GM19025 (cell line): ENCODE data around the gene FAM174C.

Experiments used
- ATAC-seq: cut with Tn5 transposase; IDR thresholded peaks from one replicate; pipeline ENCODE4 v1.9.1; 2021; ENCODE audit warnings: mild to moderate bottlenecking, low read depth, moderate library complexity; ENCODE audit not compliant: unreplicated experiment

The FAM174C gene

DNA sequence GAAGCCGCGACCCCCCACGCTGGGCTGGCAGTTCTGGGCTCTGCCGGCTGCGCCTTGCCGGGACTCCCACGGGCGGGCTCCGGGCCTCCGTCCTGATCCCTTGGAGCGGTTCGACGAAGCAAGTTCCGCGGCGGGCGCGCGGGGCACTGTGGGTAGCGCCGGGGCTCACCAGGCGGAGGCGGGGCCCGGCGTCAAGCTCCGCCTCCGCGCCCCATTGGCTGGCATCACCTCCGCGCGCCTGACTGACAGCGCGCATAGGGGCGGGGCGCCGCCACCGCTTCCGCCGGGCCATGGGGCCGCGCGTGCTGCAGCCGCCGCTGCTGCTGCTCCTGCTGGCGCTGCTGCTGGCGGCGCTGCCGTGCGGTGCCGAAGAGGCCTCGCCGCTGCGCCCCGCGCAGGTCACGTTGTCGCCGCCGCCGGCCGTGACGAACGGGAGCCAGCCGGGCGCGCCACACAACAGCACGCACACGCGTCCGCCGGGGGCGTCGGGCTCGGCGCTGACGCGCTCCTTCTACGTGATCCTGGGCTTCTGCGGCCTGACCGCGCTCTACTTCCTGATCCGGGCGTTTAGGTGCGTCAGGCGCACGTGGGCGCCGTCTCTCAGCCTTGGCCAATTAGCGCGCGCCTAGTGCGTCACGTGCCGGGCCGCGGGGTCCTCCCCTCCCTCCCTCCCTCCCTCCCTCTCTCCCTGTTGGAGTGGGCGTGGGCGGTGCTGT is at the start of gene FAM174C:
FAM174C (plus strand) TSS at position 271 of the 716 bp plus-strand sequence; CDS start at position 291, 20 bp downstream.
- ATAC-seq, result peak; percentile 80

DNA sequence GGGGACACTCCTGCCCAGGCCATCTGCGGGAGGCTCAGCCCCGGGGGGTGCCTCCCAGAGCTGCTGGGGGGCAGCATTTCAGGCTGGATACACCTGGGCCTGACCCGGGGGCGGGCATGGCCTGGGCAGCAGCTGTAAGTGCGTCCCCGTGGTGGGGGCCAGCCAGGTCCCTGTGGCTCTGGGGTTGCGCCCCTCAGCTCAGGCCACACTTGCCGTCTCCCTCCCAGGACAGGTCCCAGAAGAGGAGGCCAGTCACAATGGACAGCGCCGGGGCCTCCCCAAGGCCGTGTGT is 49.2 kb upstream of the FAM174C start:
- no peak for ATAC-seq

DNA sequence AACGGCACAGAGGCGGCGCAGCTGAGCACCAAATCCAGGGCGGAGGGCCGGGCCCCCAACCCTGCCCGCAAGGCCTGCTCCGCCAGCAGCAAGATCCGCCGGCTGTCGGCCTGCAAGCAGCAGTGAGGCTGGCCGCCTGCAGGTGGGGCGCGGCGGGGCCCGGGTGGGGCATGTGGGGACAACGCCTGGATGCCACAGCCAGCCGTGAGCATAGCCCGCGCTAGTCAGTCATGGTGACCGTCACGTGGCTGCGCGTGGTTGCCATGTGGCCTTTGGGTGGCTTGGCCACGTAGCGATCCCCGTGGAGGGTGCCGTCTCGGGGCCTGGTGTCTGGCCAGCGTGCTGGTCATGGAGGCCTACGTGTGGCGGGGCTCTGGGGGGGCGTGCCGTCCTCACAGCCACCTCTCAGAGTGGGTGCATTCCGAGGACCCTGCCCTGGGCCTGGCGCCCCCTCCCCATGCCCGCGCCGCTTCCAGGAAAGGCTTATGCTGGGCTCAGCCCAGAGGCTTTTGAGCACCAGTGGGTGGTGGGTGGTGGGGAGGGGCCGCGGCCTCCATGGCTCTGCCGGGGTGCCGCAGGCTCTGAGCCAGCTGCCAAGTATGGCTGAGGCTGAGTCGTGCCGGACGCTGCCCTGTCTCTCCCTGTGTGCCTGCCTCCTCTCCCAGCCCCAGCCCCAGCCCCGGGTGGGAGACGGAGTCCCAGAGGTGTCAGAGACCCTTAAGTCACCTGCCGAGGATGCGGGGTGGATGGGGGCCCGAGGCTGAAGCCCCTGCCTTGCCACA is 48.6 kb upstream of the FAM174C start:
- ATAC-seq, result no peak

DNA sequence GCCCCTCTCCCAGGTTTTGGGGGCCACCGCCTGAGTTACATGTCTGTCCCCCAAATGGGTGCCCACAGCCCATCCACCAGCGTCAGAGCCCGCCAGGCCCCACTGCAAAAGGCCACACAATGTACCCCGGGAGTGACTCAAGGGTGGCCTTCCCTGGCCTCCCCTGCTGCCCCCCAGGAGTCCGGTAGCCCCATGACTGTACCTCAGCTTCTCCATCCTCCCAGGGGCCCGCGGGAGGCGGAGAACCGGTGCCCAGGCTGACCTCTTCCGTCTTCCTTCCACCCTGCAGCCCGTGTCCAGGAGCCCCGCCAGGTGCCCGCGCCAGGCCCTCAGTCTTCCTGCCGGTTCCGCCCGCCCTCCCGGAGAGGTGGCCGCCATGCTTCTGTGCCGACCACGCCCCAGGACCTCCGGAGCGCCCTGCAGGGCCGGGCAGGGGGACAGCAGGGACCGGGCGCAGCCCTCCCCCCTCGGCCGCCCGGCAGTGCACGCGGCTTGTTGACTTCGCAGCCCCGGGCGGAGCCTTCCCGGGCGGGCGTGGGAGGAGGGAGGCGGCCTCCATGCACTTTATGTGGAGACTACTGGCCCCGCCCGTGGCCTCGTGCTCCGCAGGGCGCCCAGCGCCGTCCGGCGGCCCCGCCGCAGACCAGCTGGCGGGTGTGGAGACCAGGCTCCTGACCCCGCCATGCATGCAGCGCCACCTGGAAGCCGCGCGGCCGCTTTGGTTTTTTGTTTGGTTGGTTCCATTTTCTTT is 47.9 kb upstream of the FAM174C start:
- no peak for ATAC-seq

DNA sequence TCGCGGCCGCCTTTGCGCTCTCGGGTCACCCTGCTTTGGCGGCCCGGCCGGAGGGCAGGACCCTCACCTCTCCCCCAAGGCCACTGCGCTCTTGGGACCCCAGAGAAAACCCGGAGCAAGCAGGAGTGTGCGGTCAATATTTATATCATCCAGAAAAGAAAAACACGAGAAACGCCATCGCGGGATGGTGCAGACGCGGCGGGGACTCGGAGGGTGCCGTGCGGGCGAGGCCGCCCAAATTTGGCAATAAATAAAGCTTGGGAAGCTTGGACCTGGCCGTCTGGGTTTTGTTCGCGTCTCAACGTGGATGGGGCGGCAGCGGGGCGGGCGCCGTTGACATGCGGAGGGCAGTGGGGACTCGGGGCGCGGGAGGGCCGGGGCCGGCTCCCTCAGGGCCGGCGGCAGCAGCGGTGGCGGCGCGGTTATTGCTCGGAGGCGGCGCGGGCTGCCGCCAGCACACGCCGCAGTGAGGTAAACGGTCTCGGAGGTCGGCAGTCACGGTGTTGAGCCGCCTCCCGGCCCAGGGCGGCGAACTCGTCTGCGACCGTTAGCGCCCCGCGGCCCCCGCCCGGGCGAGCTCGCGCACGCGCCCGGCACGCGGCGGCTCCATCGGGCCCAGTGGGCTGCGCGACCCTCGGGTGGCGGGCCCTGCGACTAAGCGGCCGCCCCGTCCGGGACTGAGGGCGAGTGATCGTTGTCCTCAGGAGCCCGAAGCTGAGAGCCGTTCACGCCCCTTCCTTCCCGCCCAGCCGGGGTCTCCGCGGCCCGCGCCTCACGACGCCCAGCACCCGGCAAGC is 47.0 kb upstream of the FAM174C start:
- no peak for ATAC-seq

DNA sequence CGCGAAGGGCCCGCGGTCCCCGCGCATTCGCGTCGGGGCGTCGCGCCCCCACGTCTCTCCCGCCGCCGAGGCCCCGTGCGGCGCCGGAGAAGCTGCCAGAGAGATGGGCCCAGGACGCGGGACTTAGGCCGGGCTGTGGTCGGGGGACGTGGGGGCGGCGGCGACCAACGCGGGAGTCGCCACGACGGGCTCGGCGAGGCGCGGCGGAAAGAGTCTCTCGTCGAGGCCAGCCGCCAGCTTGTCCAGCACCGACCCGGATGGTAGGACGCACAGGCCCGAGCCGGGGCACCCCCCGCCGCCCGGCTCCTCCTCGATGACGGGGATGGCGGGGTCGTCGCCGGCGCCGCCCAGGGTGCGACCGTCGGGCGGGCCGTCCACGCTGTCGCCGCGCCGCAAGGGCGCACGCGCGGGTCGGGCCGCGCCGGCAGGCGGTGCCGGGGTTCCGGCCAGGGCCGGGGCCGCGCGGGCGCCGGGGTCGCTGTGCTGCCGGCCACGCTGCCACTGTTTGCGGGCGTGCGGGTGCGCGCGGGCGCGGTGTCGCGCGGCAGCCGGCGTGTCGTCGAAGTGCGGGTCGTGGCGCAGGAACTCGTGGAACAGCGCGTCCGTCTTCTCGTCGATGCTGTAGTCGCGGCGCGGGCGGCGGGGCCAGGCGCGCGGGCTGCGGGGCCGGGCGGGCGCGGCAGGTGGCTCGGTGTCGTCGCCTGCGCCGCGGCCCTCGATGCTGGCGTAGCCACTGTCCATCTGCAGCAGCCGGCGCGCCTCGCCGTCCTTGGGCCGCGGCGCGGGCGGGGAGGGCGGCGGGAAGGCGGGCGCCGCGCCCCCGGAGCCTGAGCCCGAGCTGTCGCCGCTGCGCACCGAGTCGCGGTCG is 46.0 kb upstream of the FAM174C start:
- no peak for ATAC-seq

DNA sequence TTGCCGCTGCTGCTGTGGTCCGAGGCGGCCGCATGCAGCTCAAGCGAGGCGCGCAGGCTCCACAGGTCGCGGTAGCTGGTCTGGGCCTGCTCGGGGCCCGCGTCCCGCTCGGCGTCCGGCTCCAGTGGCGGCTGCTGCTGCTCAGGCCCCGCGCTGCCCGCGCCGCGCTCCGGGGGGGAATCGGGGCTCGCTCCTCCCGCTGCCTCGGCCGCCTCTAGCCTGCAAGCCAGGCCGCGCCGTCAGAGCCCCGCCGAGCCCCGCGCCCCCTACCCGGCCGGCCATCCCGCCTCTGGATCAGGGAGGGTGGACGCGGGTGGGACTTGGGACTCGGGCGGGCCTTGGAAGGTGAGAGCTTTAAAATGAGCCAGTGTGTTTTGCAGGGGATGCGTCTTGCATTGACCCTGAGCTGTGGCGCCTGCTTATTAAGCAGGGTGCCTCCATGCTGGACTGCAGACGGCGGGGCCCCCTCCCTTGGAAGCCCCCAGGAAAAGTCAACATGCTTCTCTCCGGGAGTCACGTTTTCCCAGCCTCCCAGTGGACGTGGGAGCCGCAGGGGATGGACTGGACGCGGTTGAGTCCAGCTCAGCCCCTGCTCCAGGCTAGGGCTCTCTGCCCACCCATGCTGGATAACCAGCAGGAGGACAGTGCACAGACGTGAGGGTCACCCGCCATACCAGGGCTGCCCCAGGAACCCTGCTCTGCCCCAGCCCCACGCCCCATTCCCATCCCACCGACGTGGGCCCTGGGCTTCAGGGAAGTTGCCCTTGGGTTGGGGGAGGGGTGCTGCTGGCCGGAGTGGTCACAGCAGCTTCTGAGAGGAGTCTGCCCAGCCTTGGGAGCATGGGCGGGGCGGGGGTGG is 45.2 kb upstream of the FAM174C start:
- ATAC-seq, result no peak

DNA sequence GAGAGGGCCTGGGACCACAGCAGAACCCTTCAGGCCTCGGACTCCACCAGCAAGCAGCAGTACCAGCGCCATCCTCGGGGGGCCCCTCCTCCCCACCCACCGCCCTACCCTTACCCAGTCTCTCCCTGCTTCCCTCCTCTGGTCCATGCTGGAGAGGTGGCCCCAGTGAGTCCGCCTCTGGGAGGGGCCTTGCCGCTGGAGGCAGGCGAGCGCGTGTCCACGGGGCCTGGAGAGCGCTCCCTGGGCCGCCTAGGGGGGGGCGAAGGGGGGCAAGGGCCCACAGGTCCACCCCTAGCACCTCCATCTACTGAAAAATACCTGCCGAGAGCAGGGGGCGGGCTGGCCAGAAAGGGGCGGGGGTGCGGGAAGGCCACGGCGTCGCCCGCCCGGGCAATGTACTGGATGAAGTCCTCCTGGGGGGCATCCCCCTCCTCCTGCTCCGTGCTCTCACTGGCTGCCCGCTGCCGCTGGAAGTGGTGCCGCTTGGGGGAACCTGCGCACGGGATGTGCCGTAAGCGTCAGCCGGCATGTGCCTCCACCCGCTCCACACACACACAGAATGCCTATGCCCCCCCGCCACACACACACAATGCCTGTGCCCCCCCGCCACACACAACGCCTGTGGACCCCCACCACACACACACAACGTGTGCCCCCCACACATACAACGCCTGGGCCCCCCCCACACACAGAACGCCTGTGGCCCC is 44.4 kb upstream of the FAM174C start:
- ATAC-seq, result no peak

DNA sequence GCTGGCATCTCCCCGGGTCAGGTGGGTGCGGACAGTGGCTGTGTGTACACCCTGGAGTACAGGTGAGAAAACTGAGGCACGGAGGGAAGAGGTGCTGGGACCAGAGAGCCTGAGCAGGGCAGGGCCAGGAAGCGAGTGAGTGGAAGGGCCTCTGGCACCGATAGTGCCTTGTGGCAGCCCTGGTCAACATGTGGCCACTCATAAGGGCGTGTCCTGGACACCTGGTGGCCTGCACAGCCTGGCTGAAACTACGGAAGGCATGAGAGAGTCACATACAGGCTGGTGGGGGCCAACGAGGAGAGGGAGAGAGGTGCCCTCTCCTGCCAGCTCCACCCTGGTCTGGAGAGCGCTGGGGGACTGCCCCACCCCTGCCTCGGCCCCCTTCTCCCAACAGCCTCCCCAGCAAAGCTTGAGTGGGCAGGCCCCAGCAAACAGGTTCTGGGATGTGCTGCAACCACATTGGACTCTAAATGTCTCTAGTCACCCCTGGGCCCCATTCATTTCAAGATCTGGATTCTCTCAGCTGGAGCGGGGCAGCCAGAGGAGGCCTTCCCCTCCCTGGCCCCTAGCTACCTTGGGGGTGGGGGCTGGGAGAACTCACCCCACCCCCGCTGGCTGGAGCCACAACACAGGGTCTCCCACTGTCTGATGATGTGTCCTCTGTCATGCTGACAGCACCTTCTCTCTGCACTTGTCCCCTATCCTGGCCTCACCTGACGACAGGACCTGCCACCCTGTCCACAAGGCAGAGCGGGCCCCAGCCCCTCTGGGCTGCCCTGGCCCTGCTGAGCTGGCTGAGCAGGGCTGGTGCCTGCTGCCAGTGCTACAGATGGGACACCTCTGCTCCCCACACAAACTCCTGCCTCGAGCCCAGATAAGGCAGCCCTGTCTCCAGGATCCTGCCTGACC is 43.3 kb upstream of the FAM174C start:
- no peak for ATAC-seq

DNA sequence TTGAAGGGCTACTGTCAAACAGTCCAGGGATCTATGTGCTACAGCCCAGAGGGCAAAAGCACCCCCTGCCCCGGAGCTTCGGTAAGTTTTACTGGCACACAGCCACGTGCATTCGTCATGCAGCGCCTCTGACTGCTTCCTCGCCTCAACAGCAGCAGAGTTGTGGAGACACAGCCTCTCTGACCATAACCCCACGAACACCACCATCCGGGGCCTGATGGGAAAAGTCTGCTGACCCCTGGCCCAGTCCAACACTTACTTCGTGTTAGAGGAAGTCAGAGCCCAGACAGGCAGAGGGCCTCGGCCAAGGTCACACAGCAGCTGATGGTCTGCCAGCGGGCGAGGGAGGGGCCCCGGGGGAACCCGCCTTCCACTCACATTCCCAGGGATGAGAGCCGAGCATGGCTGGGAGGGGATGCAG is 42.7 kb upstream of the FAM174C start:
- no peak for ATAC-seq

DNA sequence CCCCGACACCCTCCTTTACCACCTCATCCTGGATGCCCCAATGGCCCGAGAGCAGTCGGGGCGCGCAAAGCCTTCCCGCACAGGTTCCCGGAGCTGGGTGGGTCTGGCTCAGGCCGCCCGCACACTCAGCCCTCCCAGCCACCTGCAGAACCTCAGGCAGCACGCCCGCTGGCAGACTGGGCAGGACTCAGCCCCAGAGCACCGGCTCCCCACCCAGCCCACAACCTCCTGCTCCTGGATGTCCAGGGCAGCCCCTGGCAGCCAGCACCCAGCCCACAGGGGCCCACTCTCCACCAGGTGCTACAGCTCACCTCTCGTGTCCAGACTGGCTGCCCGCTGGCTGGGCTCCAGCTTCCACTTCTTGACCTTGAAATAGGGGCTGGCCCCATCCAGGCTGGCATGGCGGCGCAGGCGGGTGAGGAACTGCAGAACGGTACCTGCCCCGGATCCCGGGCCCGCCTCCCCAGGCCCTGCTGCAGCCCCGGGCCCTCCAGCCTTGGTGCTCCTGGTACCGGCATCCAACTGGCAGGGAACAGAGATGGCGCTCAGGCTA is 42.1 kb upstream of the FAM174C start:
- ATAC-seq, result no peak

DNA sequence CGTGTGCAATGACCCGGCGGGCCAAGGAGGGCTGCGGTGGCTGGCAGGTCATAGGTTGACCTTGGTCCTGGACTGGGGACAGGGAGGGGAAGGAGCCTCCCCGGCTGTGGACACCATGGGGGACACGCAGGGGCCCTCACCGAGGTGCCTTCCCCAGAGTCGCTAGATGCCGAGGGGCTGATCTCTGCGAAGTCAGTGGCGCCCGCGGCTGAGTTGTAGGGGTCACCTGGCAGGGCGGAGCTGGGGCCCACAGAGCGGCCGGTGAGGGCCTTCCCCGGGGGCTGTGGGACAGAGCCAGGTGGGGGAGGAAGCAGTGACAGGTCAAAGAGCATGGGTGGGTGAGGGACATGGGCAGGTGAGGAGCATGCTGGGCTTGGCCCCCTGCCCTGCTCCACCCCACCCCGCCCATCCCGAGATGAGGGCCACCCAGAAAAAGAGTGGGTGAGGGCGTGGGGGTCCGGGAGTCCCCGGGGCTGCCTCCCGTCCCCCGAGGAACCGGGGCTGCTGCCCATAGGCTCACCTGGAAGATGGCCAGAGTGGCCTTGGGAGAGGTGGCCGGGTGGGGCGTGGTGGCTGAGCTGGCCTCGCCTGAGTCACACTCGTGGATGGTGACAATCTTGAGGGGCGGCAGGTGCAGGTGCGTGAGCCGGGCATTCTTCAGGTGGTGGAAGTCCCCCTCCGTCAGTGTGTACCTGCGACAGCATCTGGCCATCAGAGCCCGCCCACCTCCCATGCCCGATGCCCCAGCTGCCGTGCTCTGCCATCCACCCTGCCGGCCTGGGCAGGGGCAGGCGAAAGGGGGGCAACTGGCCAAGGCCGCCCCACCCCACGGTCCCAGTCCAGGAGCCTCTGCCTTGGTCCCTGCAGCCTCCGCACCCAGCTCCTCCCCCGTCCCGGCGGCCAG is 41.0 kb upstream of the FAM174C start:
- ATAC-seq, result no peak

DNA sequence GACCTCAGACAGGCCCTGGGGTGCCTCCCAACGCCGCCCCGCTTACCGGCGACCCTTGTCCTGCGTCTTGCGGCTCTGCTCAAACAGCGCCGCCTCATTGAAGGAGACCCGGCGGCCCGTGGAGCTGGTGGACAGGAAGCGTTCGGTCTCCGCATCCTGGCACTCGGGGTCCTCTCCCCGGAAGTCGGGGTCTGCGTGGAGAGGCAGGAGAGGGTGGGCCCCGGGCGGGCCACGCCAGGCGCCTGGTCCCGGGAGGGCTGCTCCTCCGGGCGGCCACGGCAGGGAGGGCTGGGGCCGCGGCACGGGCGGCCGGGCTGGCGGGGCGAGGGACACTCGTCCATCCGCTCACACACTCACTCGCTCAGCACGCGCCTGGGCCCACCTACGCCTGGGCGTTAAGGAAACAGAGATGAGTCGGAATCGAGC is 40.4 kb upstream of the FAM174C start:
- no peak for ATAC-seq

DNA sequence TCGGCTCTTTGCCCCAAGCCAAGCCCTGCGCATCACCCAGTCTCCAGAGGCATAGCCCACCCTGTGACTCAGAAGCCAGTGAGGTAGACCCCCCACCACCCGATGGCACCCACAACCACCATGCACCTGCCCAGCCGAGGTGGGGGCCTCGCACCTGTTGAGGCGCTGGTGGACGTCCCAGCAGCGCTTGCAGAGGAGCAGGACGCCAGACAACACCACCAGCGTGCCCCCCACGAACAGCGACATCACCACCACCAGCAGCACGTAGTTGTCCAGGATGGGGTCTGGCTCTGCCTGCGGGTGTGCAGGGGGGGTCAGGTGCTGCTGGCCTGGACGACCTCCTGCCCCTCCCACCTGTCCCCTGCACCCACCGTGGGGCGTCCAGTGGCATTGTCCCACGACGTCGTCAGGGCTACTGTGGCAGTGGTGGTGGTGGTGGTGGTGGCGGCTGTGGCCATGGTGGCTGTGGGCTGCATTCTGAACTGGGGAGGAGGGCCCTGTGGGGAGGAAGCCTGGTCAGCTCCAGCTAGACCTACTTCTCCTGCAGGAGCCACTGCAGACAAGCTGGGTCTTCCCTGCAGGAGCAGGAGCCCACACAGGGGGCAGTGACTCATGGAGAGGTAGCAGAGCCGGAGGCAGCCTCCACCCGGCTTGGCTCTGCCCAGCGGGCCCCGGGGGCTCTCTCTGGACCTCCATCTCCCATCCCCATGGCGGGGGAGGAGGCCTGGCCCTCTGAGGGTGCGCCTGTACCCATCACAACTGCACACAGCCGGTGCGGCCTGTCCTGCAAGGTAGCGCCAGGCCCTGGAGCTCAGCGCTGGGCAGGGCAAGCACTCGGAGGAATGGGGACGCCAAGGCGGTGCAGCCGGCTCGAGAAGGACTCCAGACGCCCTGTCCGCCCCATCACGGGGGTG is 39.4 kb upstream of the FAM174C start:
- no peak for ATAC-seq

DNA sequence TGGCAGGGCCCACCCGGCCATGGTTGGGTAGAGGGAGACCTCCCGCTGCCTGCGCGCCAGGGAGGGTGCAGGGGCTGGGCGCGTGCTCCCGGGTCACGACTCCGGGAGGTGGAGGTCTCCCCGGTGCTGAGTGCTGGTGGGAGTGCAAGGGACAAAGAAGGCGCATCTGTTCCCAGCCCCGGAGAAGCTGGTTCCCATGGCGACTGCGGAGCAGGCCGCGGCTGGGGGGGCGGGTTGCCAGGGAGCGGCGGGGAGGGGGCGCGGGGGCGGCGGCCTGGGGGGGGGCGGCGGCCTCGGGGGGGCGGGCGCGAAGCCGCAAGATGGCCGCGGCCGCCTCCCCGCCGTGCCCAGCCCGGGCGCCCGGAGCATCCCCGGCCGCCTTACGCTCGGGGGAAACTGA is 38.8 kb upstream of the FAM174C start:
- ATAC-seq, result no peak
